Bronchial epithelial cell (primary cell): ENCODE measurements around the gene CARS1. TPM values are rescaled to one million over a fixed set of nuclear protein-coding genes. Genes with fewer than 3 reads are reported as not detected.

Experiments used
- DNase-seq: peaks from one replicate; pipeline ENCODE4 v3.0.0-alpha.2; 2010; ENCODE audit warnings: low read depth
- FAIRE-seq: peaks from 2 replicates; lab custom pipeline; 2011; peaks lifted over from hg19 to GRCh38; lab: Jason Lieb, UNC
- H3K27me3 ChIP-seq: 2 replicates; pipeline ENCODE4 v1.5.1; 2011; ENCODE audit warnings: low read length; ENCODE audit not compliant: control insufficient read depth, insufficient read depth
- H3K36me3 ChIP-seq: 2 replicates; pipeline ENCODE4 v1.5.1; 2011; ENCODE audit warnings: low read length; ENCODE audit not compliant: control insufficient read depth, insufficient read depth
- H3K4me3 ChIP-seq: 2 replicates; pipeline ENCODE4 v1.5.1; 2011; ENCODE audit warnings: mild to moderate bottlenecking, low read depth, low read length, control low read depth
- CTCF ChIP-seq: IDR thresholded peaks from 2 replicates; pipeline ENCODE4 v1.5.1; 2011; ENCODE audit warnings: mild to moderate bottlenecking, moderate library complexity, low read length, control low read depth, inconsistent platforms; ENCODE audit not compliant: insufficient read depth, severe bottlenecking
- total RNA-seq: library from RNA; depleted of rRNA; stranded (reverse); fragments of >200 nt; gene quantifications from 2 replicates; pipeline ENCODE4 v1.2.1, GENCODE V29; 2014

The CARS1 gene
- total RNA-seq, 1 donor from 2014 or later = 113 TPM

DNA sequence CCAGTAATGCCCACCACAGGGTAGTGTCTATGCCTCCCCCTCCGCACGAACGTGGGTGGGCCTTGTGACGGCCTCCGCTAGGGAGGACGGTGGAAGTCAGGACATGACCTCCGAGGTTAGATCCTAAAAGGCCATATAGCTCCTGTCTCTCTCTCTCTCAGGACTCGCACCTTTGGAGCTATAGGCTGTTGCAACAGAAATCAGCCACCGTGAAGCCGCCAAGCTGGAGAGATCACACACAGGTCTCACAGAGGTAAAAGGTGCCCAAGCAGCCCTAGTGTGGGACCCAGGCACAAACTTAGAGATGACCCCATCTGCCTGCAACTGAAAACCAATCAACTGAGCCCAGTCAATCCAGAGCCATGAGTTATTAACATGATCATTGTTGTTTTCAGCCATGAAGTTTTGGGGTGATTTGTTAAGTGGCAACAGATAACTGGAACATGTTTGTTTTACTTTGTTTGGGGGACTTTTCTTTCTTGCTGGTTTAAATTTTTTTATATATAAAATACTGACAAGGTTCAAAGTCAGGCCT lies 57.7 kb downstream of the CARS1 start:
- no peak for TF ChIP-seq CTCF
- Histone ChIP-seq H3K4me3 (no peak overlapping the region), H3K36me3 (peaks cover 13% of the 10 kb centered on the region), H3K27me3 (no peaks in the 10 kb centered on the region)
- FAIRE-seq (no peak), DNase-seq (no peak)

GRCh38 chr11:2998073-2998850 lies 59.0 kb downstream of the CARS1 start:
- Histone ChIP-seq H3K27me3 (no peaks in the 10 kb centered on the region), H3K4me3 (no peak overlapping the region), H3K36me3 (peaks cover 5% of the 10 kb centered on the region)
- FAIRE-seq (no peak), DNase-seq (no peak)
- TF ChIP-seq CTCF = no peak

- Histone ChIP-seq H3K27me3 (no peaks in the 10 kb centered on the region), H3K4me3 (no peak overlapping the region), H3K36me3 (peaks cover 4% of the 10 kb centered on the region)
- DNase-seq (no peak), FAIRE-seq (no peak)
- no peak for TF ChIP-seq CTCF
Measured at GRCh38 chr11:2997406-2997805, 59.8 kb downstream of the CARS1 start.

GRCh38 chr11:2996976-2997375 lies 60.2 kb downstream of the CARS1 start:
- FAIRE-seq = no peak
- TF ChIP-seq CTCF = no peak

GRCh38 chr11:2995893-2996554 lies 61.2 kb downstream of the CARS1 start:
- H3K4me3 ChIP-seq = no peak overlapping the region
- H3K27me3 ChIP-seq = no peaks in the 10 kb centered on the region
- H3K36me3 ChIP-seq = peaks cover 1% of the 10 kb centered on the region
- no peak for TF ChIP-seq CTCF
- DNase-seq (no peak), FAIRE-seq (no peak)

More at GRCh38 chr11:2996976-2997375, 60.2 kb downstream of the CARS1 start:
- no peaks in the 10 kb centered on the region for H3K27me3 ChIP-seq
- DNase-seq = no peak
- H3K4me3 ChIP-seq = no peak overlapping the region
- H3K36me3 ChIP-seq = peaks cover 1% of the 10 kb centered on the region
